ENCODE results near the gene PTH1R.

Gene PTH1R

GRCh38 chr3:46897829-46898320 lies 20.4 kb downstream of the PTH1R start:
- in situ Hi-C loops (cut with HindIII; ENCODE audit: low pct_ligation_motif_present, low sequenced_read_pairs): no loop called here
- peak; percentile 12 for TF ChIP-seq CTCF (IDR thresholded peaks at IDR 0.05; ENCODE audit: low read depth, low read length, missing control alignments)
- H3K27ac ChIP-seq: no peak overlapping the region
- H3K4me3 ChIP-seq (ENCODE audit: low read depth, low read length): no peak overlapping the region
- H3K36me3 ChIP-seq (replicated peaks): no peaks in the 10 kb centered on the region
- H3K27me3 ChIP-seq (replicated peaks): no peaks in the 10 kb centered on the region
- no peak for DNase-seq

- no peak for DNase-seq
- in situ Hi-C loops (cut with HindIII; ENCODE audit: low pct_ligation_motif_present, low sequenced_read_pairs): no loop called here
- Histone ChIP-seq H3K27ac (no peak overlapping the region), H3K27me3 (replicated peaks) (no peaks in the 10 kb centered on the region), H3K36me3 (replicated peaks) (no peaks in the 10 kb centered on the region), H3K4me3 (ENCODE audit: low read depth, low read length) (no peak overlapping the region)
- TF ChIP-seq CTCF (IDR thresholded peaks at IDR 0.05; ENCODE audit: low read depth, low read length, missing control alignments): no peak
Observed at GRCh38 chr3:46898321-46899150, 21.0 kb downstream of the PTH1R start.

GRCh38 chr3:46899151-46900006 lies 21.9 kb downstream of the PTH1R start:
- in situ Hi-C loops (cut with HindIII; ENCODE audit: low pct_ligation_motif_present, low sequenced_read_pairs): no loop called here
- no peaks in the 10 kb centered on the region for H3K36me3 ChIP-seq (replicated peaks)

GRCh38 chr3:46900007-46900292 lies 22.4 kb downstream of the PTH1R start:
- in situ Hi-C loops (cut with HindIII; ENCODE audit: low pct_ligation_motif_present, low sequenced_read_pairs): no loop called here
- TF ChIP-seq CTCF (IDR thresholded peaks at IDR 0.05; ENCODE audit: low read depth, low read length, missing control alignments): no peak

More at GRCh38 chr3:46899151-46900006, 21.9 kb downstream of the PTH1R start:
- no peak for DNase-seq
- Histone ChIP-seq H3K4me3 (ENCODE audit: low read depth, low read length) (no peak overlapping the region), H3K27me3 (replicated peaks) (no peaks in the 10 kb centered on the region), H3K27ac (no peak overlapping the region)
- no peak for TF ChIP-seq CTCF (IDR thresholded peaks at IDR 0.05; ENCODE audit: low read depth, low read length, missing control alignments)

GRCh38 chr3:46900356-46900755 lies 22.8 kb downstream of the PTH1R start:
- DNase-seq: no peak
- no peaks in the 10 kb centered on the region for H3K36me3 ChIP-seq (replicated peaks)

More at GRCh38 chr3:46900007-46900292, 22.4 kb downstream of the PTH1R start:
- Histone ChIP-seq H3K4me3 (ENCODE audit: low read depth, low read length) (no peak overlapping the region), H3K27ac (no peak overlapping the region), H3K27me3 (replicated peaks) (no peaks in the 10 kb centered on the region), H3K36me3 (replicated peaks) (no peaks in the 10 kb centered on the region)
- no peak for DNase-seq

More at GRCh38 chr3:46900356-46900755, 22.8 kb downstream of the PTH1R start:
- no peaks in the 10 kb centered on the region for H3K27me3 ChIP-seq (replicated peaks)
- H3K27ac ChIP-seq: no peak overlapping the region
- no peak for TF ChIP-seq CTCF (IDR thresholded peaks at IDR 0.05; ENCODE audit: low read depth, low read length, missing control alignments)
- no peak overlapping the region for H3K4me3 ChIP-seq (ENCODE audit: low read depth, low read length)
- in situ Hi-C loops (cut with HindIII; ENCODE audit: low pct_ligation_motif_present, low sequenced_read_pairs): no loop called here
